GM12891 (cell line): ENCODE data around the gene ZNF627.
A peak's percentile ranks its signal among the peaks of the same experiment; 100 is the strongest.
"Not testable (repeated sequence)": the region's sequence is repeated elsewhere in the genome, so short reads cannot be mapped to it uniquely, and the experiment has no call there.

Experiments used
- DNase-seq: peaks from one replicate; pipeline ENCODE4 v3.0.0; 2011; ENCODE audit warnings: low spot score; ENCODE audit not compliant: insufficient read length
- FAIRE-seq: peaks from 2 replicates; lab custom pipeline; 2011; peaks lifted over from hg19 to GRCh38; lab: Jason Lieb, UNC
- PAX5 ChIP-seq: IDR thresholded peaks from 2 replicates; pipeline ENCODE4 v1.6.1; 2011; ENCODE audit warnings: low read length, moderate library complexity, mild to moderate bottlenecking; ENCODE audit not compliant: insufficient read depth, severe bottlenecking
- POLR2A ChIP-seq: IDR thresholded peaks from 2 replicates; pipeline ENCODE4 v1.6.1; 2011; ENCODE audit warnings: low read depth, low read length, control low read depth
- POLR2AphosphoS5 ChIP-seq: IDR thresholded peaks from 2 replicates; pipeline ENCODE4 v1.6.1; 2011; ENCODE audit warnings: low read depth, low read length, control low read depth
- POU2F2 ChIP-seq: IDR thresholded peaks from 2 replicates; pipeline ENCODE4 v1.6.1; 2011; ENCODE audit warnings: low read depth, mild to moderate bottlenecking, control low read depth, low read length, moderate library complexity
- SPI1 ChIP-seq: IDR thresholded peaks from 2 replicates; pipeline ENCODE4 v1.6.1; 2011; ENCODE audit warnings: low read depth, low read length, control low read depth
- TAF1 ChIP-seq: IDR thresholded peaks from 2 replicates; pipeline ENCODE4 v1.6.1; 2011; ENCODE audit warnings: low read depth, low read length, control low read depth

The ZNF627 gene

DNA sequence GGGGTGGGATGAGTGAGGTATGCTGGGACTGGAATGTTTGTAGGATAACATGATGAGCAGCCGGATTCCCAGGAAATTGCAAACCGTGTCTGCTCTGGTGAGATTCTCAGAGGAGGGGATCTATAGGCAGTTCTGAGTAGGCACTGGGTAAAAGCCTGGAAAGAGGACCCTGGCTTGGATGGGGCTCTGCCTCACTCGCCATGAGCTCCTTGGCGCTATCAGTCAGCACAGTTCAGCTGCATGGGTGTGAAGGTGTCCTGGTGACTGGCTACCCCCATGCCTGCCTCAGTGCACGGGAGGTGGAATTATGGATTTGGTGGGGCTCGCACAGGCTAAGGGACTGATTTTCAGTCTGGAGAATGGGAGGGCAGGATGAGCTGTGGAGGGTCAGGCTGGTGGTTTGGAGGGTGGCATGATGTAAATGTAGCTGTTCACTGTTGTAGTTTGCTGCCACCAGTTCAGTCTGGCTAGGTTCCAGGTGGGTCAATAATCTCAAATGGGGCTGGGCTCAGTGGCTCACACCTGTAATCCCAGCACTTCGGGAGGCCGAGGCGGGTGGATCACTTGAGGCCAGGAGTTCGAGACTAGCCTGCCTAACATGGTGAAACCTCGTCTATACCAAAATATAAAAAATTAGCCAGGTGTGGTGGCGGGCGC, 9.2 kb upstream of the ZNF627 start:
- no peak for DNase-seq
- TF ChIP-seq PAX5 = no peak
- TF ChIP-seq POU2F2 = no peak
- TF ChIP-seq POLR2AphosphoS5 = no peak
- TF ChIP-seq POLR2A = no peak
- TF ChIP-seq SPI1 = no peak
- TF ChIP-seq TAF1 = no peak
- no peak for FAIRE-seq

DNA sequence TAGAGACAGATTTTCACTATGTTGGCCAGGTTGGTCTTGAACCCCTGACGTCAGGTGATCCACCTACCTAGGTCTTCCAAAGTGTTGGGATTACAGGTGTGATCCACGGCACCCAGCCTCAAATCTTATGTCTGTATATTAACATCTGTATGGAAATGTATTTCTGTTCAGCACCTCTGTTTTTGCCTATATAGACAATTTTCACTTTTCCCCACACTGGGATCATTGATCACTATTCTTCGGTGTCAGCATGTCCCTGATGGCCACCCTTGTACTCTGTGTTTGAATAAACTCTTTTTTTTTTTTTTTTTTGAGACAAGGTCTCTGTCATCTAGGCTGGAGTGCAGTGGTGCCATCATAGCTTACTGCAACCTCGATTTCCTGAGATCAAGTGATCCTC, 3.2 kb upstream of the ZNF627 start:
- FAIRE-seq = no peak
- no peak for DNase-seq
- TF ChIP-seq SPI1 (no peak), PAX5 (no peak), TAF1 (no peak), POU2F2 (no peak), POLR2A (no peak), POLR2AphosphoS5 (no peak)

DNA sequence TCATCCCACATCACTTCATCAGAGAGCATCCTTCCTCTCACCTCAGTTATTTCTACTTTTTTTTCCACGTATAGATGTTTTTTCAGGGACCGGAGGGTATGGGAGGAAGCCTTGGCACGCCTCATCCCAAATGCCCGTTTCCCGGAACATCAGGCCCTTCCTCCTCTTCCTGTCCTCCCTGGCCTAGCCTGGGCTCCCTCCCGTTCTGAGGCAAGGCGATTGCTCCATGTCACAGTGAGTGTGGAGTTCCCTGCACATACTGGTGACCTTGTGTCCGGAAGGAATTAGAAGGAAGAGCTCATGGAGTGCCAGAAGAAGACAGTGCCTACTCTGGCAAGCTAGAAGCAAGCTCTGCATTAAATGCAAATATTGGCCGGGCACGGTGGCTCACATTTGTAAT, 1.1 kb upstream of the ZNF627 start:
- no peak for FAIRE-seq

DNA sequence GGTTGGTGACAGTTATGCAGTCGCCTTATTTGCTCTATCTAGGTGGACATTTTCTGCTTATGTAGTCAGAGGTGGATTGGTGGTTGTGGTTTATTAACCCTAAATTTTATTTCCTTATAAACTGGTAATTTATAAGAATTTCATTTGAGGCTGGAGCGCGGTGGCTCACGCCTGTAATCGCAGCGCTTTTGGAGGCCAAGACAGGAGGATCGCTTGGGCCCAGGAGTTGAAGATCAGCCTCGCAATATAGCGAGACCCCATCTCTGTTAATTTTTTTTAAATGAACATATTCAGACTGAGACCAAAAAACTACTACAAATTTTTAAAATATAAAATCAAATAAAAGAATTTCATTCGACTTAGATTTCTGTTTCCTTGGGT, 810 bp downstream of the ZNF627 start:
- no peak for TF ChIP-seq POLR2A
- no peak for TF ChIP-seq TAF1
- no peak for TF ChIP-seq SPI1
- no peak for TF ChIP-seq POU2F2
- TF ChIP-seq POLR2AphosphoS5 = no peak
- TF ChIP-seq PAX5 = no peak
- DNase-seq = no peak
- no peak for FAIRE-seq

More for the DNA sequence above, 1.1 kb upstream of the ZNF627 start:
- DNase-seq = no peak
- TF ChIP-seq POLR2A = no peak
- no peak for TF ChIP-seq SPI1
- TF ChIP-seq PAX5 = no peak
- no peak for TF ChIP-seq TAF1
- no peak for TF ChIP-seq POLR2AphosphoS5
- no peak for TF ChIP-seq POU2F2

DNA sequence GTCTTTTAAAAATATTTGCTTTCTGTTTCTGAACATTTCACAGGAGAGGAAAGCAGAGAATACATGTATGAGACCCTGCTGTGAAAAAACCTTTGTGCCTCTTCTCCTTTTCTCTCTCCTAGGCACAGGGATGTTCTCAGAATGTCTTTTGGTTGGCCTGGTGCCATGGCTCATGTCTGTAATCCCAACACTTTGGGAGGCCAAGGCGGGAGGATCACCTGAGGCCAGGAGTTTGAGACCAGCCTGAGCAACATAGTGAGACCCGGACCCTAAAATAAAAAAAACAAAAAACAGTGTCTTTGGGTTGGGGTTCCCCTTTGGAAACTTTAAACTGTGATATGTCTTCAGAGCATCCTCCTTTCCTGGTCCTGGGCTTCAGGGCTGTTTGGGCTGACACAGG, 1.5 kb downstream of the ZNF627 start:
- FAIRE-seq = no peak

DNA sequence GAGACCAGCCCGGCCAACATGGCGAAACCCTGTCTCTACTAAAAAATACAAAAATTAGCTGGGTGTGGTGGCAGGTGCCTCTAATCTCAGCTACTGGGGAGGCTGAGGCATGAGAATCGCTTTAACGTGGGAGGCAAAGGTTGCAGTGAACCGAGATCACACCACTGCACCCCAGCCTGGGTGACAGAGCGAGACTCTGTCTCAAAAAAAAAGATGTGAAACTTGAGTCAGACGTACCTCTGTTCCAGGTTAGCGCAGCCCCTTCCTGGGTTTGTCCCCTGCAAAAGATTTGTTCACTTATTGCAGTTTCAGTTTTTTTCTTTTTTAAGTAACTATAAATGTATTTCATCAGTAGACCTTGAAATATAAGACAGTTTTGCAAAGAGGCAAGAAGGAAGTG, 2.4 kb downstream of the ZNF627 start:
- not testable (repeated sequence) for DNase-seq
- peak; percentile 28 for FAIRE-seq

More for the DNA sequence above, 1.5 kb downstream of the ZNF627 start:
- TF ChIP-seq SPI1 = no peak
- no peak for TF ChIP-seq POLR2AphosphoS5
- no peak for DNase-seq

DNA sequence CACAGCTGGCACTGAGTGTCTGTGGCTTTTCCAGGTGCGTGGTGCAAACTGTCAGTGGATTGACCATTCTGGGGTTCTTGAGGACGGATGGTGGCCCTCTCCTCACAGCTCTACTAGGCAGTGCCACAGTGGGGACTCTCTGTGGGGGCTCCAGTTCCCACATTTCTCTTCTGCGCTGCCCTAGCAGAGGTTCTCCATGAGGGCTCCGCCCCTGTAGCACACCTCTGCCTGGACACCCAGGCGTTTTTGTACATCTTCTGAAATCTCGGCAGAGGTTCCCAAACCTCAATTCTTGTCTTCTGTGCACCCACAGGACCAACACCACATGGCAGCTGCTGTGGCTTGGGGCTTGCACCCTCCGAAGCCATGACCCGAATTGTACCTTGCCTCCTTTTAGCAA, 9.2 kb downstream of the ZNF627 start:
- DNase-seq (no peak), FAIRE-seq (no peak)
- no peak for TF ChIP-seq POU2F2
- no peak for TF ChIP-seq POLR2AphosphoS5
- no peak for TF ChIP-seq SPI1
- no peak for TF ChIP-seq TAF1
- TF ChIP-seq PAX5 = no peak
- TF ChIP-seq POLR2A = no peak

DNA sequence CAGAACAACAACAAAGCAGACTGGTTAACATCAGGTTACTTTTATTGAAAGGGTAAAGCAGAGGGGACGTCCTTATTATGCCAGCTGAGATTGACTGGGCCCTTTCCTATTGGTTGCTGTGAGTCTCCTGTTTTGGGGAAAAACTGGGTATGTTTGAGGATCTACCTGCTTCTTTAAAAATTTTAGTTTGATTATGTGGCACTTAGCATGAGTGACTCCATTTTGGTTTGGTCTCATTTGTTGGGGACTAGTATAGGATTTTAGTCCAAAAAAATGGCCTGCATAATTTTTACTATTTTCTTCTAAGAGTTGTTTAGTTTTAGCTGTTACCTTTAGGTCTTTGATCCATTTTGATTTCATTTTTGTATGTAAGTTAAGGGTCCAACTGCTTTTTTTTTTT, 14.4 kb downstream of the ZNF627 start:
- DNase-seq (no peak), FAIRE-seq (no peak)

DNA sequence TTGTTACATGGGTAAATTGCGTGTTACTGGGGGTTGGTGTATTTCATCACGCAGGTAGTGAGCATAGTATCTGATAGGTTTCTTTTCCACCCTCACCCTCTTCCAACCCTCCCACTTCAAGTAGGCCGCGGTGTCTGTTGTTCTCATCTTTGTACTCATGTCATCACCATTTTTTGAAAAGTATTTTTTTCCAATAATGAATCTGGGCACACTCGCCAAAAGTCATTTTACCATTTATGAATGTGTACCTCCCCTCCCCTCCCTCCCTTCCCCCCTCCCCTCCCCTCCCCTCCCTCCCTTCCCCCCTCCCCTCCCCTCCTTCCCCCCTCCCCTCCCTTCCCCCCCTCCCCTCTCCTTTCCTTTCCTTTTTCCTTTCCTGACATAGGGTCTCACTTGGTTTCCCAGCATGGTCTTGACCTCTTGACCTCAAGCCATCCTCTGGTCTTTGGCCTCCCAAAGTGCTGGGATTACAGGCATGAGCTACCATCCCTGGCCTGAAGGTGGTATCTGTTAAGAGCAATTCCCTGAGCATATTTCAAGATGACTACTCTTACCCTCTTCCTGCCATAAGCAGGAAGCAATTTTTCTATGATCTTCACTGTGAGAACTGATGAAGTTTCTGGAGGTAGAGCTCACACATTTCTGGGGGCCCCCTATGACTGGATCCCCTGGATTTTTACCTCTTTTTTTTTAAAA, 15.7 kb downstream of the ZNF627 start:
- FAIRE-seq (peak; percentile 28), DNase-seq (no peak)
- TF ChIP-seq POU2F2 = no peak
- no peak for TF ChIP-seq PAX5
- TF ChIP-seq POLR2A = no peak
- no peak for TF ChIP-seq POLR2AphosphoS5
- TF ChIP-seq TAF1 = no peak
- no peak for TF ChIP-seq SPI1

More for the DNA sequence above, 14.4 kb downstream of the ZNF627 start:
- TF ChIP-seq POLR2AphosphoS5 (no peak), SPI1 (no peak), POLR2A (no peak), TAF1 (no peak), PAX5 (no peak), POU2F2 (no peak)
